Pancreas (tissue), 10 donors: ENCODE measurements around the gene IGFALS. TPM values are rescaled to one million over a fixed set of nuclear protein-coding genes. Genes with fewer than 3 reads are reported as not detected.

Experiments
- ATAC-seq, 4 donors: fragments of 200-7000 bp; cut with Tn5 transposase; one replicate each; pipeline versions ENCODE4 v1.8.0 to v1.9.1; 2020; ENCODE audit warnings: mild to moderate bottlenecking in 4 of 4, moderate library complexity in 4 of 4
- DNase-seq, 6 donors: peaks; one replicate each; pipeline ENCODE4 v3.0.0-alpha.2; 2020
- FAIRE-seq: peaks from 2 replicates; lab custom pipeline; 2012; peaks lifted over from hg19 to GRCh38; lab: Jason Lieb, UNC
- H3K27ac ChIP-seq, 4 donors: fragments of 200-600 bp; sonication (generic); 1 replicate in 3 of 4; 2 replicates in 1 of 4; pipeline versions ENCODE4 v1.5.0 to v1.8.0; 2020
- H3K27me3 ChIP-seq, 4 donors: fragments of 200-600 bp; one replicate each; pipeline ENCODE4 v1.8.0; 2021
- H3K36me3 ChIP-seq, 3 donors: fragments of 200-600 bp; sonication (generic) in 1 of 3; one replicate each; pipeline versions ENCODE4 v1.5.0 to v1.8.0; 2020 to 2021
- H3K4me1 ChIP-seq, 3 donors: fragments of 200-600 bp; one replicate each; pipeline ENCODE4 v1.8.0; 2021
- H3K4me3 ChIP-seq, 4 donors: fragments of 200-600 bp; sonication (generic) in 2 of 4; one replicate each; pipeline versions ENCODE4 v1.5.0 to v1.8.0; 2020 to 2021
- H3K9me3 ChIP-seq, 4 donors: fragments of 200-600 bp; one replicate each; pipeline ENCODE4 v1.8.0; 2021
- CTCF ChIP-seq, 4 donors: fragments of 200-600 bp; sonication (generic) in 3 of 4; IDR thresholded peaks; one replicate each; pipeline versions ENCODE4 v1.5.0 to v1.8.0; 2021; ENCODE audit warnings: antibody characterized with exemption in 4 of 4
- WGBS, 2 donors: extraction: QIAGEN DNeasy Blood & Tissue Kit; methylation state at CpG; one replicate each; pipeline ENCODE4 v1.1.7; 2013; 5-methylcytosine and 5-hydroxymethylcytosine counted together
- intact Hi-C, 3 donors: fragments of 100-400 bp; cut with DNase I; formaldehyde crosslinking; loops; one replicate each; pipeline versions ENCODE4 v1.11.1 to v1.14.2; 2022
- polyA plus RNA-seq, 2 donors: library from polyadenylated mRNA; stranded (reverse); fragments of 200-250 nt; gene quantifications; one replicate each; pipeline ENCODE4 v1.2.3, GENCODE V29; 2013
- total RNA-seq, 6 donors: library from RNA; stranded (reverse); fragmentation: NEBNext Ultra II Directional in 4 of 6; extraction: Animal tissue kit (Norgen Biotek cat#: 25700) in 4 of 6; gene quantifications; one replicate each; pipeline versions ENCODE4 v1.2.1 to v1.2.4, GENCODE V29; 2021 to 2023
- donor health status: healthy with polysubstance abuse.
- donor health status: DM: no; HTN: no; CAD: no; lungs with moderate emphysema.
- donor health status: DM: no; HTN: no; CAD: no.
- donor health status: control.
- donor health status: control.
- donor health status: Bipolar disorder and iron deficiency.
- donor health status: DM: yes; HTN: yes; CAD: no.
- donor health status: DM: no; HTN: no; CAD: no.
- donor health status: DM: no; HTN: no; CAD: no.
- donor health status: DM: yes; HTN: yes; CAD: no.

IGFALS gene
- total and polyA plus RNA-seq, 8 donors = 1.0 to 8.2 (median 3.2) TPM

DNA sequence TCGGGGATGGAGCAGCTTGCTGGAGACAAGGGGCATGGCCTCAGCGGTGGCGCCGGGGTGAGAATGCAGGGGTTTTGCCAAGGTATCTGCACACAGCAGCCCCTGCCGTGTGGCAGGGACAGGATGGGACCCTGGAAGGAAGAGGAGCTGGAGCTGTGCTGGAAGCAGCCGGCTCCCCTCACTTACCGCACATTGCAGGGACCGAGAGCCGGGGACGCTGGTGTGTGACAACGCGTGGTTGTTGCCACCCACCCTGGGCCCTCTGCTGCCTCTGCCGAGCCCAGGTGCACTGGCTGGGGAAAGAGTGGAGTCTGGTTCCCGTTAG lies 7.7 kb downstream of the IGFALS start:
- Histone ChIP-seq H3K27me3 (no peaks in the 10 kb centered on the region), H3K4me3 (no peak overlapping the region), H3K27ac (no peak overlapping the region), H3K36me3 (no peaks in the 10 kb centered on the region), H3K4me1 (peaks cover 5 to 14% (median 9%) of the 10 kb centered on the region in 3 donors), H3K9me3 (no peaks in the 10 kb centered on the region)
- ATAC-seq (no peak), FAIRE-seq (no peak), DNase-seq (peak in 1 of 6 donors; percentile 67)
- WGBS, 2 donors = 87 to 91% methylated on average over 14 of the region's 14 CpGs
- TF ChIP-seq CTCF (IDR thresholded peaks at IDR 0.05) = no peak
- intact Hi-C loops = no loop called here

- DNase-seq = peak in 2 of 6 donors; percentile 16 to 26
- H3K36me3 ChIP-seq = no peaks in the 10 kb centered on the region
- H3K4me3 ChIP-seq = no peak overlapping the region
- H3K27ac ChIP-seq = no peak overlapping the region
- no peaks in the 10 kb centered on the region for H3K27me3 ChIP-seq
- 83 to 87% methylated on average over 26 of the region's 26 CpGs for WGBS, 2 donors
- no peak for FAIRE-seq
- H3K4me1 ChIP-seq = peaks cover 11 to 16% (median 15%) of the 10 kb centered on the region in 3 donors
- intact Hi-C loops = no loop called here
- TF ChIP-seq CTCF (IDR thresholded peaks at IDR 0.05) = no peak
- no peak for ATAC-seq
- no peaks in the 10 kb centered on the region for H3K9me3 ChIP-seq
These were observed 8.3 kb downstream of the IGFALS start for GRCh38 chr16:1784977-1785845.

DNA sequence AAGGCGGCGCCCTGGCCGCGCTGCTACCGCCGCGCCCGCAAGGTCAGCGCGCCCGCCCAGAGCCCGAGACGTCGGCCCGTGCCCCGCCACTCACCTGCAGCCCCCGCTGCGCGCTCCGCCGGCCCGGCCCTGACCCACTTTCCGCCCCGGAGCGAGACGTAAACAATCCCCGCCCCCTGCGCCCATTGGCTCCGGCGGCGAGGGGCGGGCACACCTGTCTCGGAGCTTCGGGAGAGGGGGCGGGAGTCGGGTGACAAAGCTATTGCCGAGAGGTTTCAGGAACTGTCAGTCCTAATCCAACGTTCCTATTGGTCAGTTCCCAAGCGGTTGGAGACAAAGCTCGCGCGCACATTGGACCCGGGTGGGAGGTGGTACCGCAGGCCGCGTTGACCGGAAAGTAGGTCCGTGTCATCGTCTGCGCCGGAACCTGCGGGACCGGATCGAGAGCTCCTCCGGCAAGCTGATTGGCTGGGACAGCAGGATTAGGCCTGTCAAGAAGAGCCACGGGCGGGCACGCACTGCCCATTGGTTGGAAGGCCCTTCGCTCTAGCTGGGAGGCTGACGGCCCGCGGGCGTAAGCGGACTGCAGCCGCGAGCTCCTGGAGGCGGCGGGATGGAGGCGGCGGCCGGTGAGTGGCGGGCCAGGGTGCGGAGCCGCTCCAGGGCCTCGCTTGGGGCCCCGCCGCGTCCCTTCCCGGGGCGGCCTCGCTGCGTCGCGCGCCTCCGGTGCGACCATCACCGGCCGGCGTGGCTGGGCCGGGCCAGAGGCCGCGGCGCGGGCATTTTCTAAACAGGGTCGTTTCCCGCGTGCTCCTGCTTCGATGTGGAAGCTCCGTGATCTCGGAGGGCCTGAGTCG lies 10.9 kb downstream of the IGFALS start, which contains the start of the genes NUBP2 and SPSB3:
Gene NUBP2 (plus strand): TSS at position 553 of the 857 bp plus-strand sequence. CDS start 61 bp downstream, at position 614.
Gene SPSB3 (minus strand): TSS at position 164 of the 857 bp plus-strand sequence. CDS start 1,088 bp downstream, outside the sequence.
- H3K4me1 ChIP-seq = peaks cover 11 to 17% (median 16%) of the 10 kb centered on the region in 3 donors
- H3K9me3 ChIP-seq = no peaks in the 10 kb centered on the region
- DNase-seq = peak; percentile 96 to 100 (median 100)
- 0% methylated on average over 81 to 102 of the region's 102 CpGs for WGBS, 2 donors
- H3K36me3 ChIP-seq = peaks cover 0 to 6% (median 5%) of the 10 kb centered on the region in 3 donors
- peak within 1 kb of the TSS; percentile 85 to 96 (median 88) for H3K27ac ChIP-seq
- peak; percentile 88 to 95 (median 90) for ATAC-seq
- no peak for TF ChIP-seq CTCF (IDR thresholded peaks at IDR 0.05)
- H3K27me3 ChIP-seq = no peaks in the 10 kb centered on the region
- H3K4me3 ChIP-seq = peak within 1 kb of the TSS; percentile 75 to 97 (median 93)
- FAIRE-seq = peak; percentile 99
- intact Hi-C loops = no loop called here

GRCh38 chr16:1781758-1782407 lies 11.6 kb downstream of the IGFALS start:
- H3K27ac ChIP-seq = peak overlapping the region; percentile 85 to 96 (median 88)
- no peak for FAIRE-seq
- peak overlapping the region; percentile 64 to 97 (median 93) for H3K4me3 ChIP-seq
- 0 to 1% methylated on average over 47 to 70 of the region's 70 CpGs for WGBS, 2 donors
- no peaks in the 10 kb centered on the region for H3K9me3 ChIP-seq
- peak in 2 of 4 donors; percentile 2 to 3 for ATAC-seq
- no peaks in the 10 kb centered on the region for H3K27me3 ChIP-seq
- DNase-seq = peak in 4 of 6 donors; percentile 41 to 85 (median 62)
- TF ChIP-seq CTCF (IDR thresholded peaks at IDR 0.05) = no peak
- peaks cover 11 to 17% (median 16%) of the 10 kb centered on the region in 3 donors for H3K4me1 ChIP-seq
- intact Hi-C loops = no loop called here
- H3K36me3 ChIP-seq = peaks cover 0 to 14% (median 10%) of the 10 kb centered on the region in 3 donors
